GM12892 (cell line): ENCODE results near the gene CAPN1.

Experiments
- POLR2A ChIP-seq: IDR thresholded peaks from 2 replicates; pipeline ENCODE4 v1.6.1; 2011; ENCODE audit warnings: low read depth, low read length, control low read depth
- POLR2AphosphoS5 ChIP-seq: IDR thresholded peaks from 2 replicates; pipeline ENCODE4 v1.6.1; 2011; ENCODE audit warnings: low read depth, low read length, control low read depth

DNA sequence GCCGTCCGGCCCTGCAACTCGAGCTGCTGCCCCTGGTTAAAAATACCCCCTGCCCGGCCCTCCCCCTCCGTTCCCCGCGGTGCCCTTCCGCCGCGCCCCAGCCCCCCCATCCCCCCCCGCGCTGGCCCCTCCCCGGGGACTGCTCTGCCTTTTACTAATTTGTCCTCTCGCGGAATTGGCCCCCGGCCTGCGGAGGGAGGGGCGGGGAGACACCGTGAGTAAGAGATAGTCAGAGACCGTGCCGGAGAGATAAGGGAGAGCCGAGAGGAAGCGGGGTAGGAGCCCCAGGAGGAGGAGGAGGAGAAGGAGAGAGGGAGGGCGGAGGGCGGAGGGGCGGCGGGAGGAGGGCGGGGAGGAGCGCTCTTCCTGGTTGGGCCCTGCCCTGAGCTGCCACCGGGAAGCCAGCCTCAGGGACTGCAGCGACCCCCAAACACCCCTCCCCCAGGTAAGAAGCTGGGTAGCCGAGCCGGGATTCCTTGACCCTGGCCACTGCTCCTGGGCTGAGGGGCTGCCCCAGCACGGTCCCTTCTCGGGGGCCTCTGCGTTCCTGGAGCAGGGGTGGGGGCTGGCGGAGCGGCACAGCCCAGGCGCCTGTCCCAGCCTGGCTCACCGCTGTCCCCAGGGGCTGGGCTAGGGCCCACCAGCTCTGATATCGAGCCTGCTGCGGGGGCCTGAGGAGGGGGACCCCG lies at the start of gene CAPN1:
- no peak for TF ChIP-seq POLR2AphosphoS5
- no peak for TF ChIP-seq POLR2A
